ENCODE measurements around the gene PLK3. TPM values are rescaled to one million over a fixed set of nuclear protein-coding genes. Genes with fewer than 3 reads are reported as not detected.
A peak's percentile ranks its signal among the peaks of the same experiment; 100 is the strongest.
"Not testable (repeated sequence)": the region's sequence is repeated elsewhere in the genome, so short reads cannot be mapped to it uniquely, and the experiment has no call there.

The PLK3 gene
- total and polyA plus RNA-seq, 7 experiments from 2014 or later, result 30.5 to 456 (median 118) TPM

DNA sequence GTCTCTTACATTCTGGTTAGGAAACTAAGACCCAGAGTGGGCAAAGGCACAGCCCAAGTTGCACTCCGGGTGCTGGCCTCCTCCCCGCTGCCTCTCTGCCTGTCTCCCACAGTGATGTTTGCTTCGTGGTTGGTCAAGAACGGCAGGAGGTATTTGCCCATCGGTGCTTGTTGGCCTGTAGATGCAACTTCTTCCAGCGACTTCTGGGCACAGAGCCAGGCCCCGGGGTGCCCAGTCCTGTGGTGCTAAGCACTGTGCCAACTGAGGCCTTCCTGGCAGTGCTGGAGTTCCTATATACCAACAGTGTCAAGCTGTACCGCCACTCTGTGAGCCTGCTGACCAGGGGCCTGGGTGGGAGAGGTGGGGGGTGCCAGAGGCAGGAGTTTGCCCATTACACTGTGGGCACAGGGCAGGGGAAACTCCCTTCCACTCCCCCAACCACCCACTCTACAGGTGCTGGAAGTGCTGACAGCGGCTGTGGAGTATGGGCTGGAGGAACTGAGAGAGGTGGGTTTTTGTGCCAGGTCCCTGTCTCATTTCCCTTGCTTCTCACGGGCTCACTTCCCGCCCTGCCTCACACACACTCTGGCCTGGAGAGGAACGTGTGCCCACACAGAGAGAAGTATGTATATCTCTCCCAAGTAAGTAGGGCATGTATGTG is 10.1 kb downstream of the PLK3 start:
- ATAC-seq (no peak), DNase-seq (peak in 4 of 9 donors; percentile 17 to 55 (median 36))
- Histone ChIP-seq H3K27ac (ENCODE audit: low read depth, low read length) (peak overlapping the region; percentile 91), H3K36me3 (ENCODE audit: control insufficient read depth in 2 of 3, insufficient read depth in 3 of 3, low read length in 3 of 3) (peaks cover 0 to 15% (median 4%) of the 10 kb centered on the region in 3 experiments), H3K9me3 (ENCODE audit: control insufficient read depth in 2 of 3, low read length in 3 of 3) (no peaks in the 10 kb centered on the region), H3K4me3 (ENCODE audit: low read length) (peak overlapping the region; percentile 8), H3K4me1 (ENCODE audit: control insufficient read depth in 2 of 2, insufficient read depth in 2 of 2, low read length in 2 of 2) (peaks cover 61 to 70% of the 10 kb centered on the region in 2 donors), H3K27me3 (ENCODE audit: control insufficient read depth in 2 of 2, insufficient read depth in 2 of 2, low read length in 2 of 2) (no peaks in the 10 kb centered on the region)
- peaks cover 56 to 81% (median 73%) of the 10 kb centered on the region in 7 donors for H3K4me1 Mint-ChIP-seq
- peaks cover 0 to 8% (median 0%) of the 10 kb centered on the region in 11 donors for H3K9me3 Mint-ChIP-seq
- H3K36me3 Mint-ChIP-seq, result peaks cover 0 to 36% (median 11%) of the 10 kb centered on the region in 5 donors
- H3K4me3 Mint-ChIP-seq, result peak overlapping the region in 9 of 10 donors; percentile 74 to 90 (median 82)
- peaks cover 0 to 3% (median 0%) of the 10 kb centered on the region in 5 donors for H3K27me3 Mint-ChIP-seq
- intact Hi-C loops (cut with micrococcal nuclease), result no loop called here
- CTCF ChIA-PET, result interaction anchor here (0.6 to 3.4 kb wide), 7 partner anchors 8 to 201 kb away, joined by 3 to 34 read pairs (median 7); partner anchors contain the start of genes HECTD3, PLK3 and RPS8
- POLR2A ChIA-PET, result interaction anchor here (0.6 to 18.7 kb wide), 21 partner anchors 10 to 773 kb away, joined by 3 to 709 read pairs (median 5); partner anchors contain the start of genes BEST4, EIF2B3, HECTD3 and MUTYH
- peak overlapping the region; percentile 98 to 100 (median 99) for H3K27ac Mint-ChIP-seq

DNA sequence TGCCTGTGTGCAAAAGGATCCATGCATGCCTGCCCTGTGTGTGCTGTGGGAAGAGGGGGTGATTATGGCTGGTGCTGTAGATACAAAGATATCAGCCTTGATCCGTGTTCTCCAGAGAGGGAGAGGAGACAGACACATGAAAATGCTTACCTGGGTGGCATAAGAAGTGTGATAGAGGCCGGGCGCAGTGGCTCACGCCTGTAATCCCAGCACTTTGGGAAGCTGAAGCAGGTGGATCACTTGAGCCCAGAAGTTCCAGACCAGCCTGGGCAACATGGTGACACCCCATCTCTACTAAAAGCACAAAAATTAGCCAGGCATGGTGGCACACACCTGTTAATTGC is 10.6 kb downstream of the PLK3 start:
- H3K36me3 ChIP-seq (ENCODE audit: control insufficient read depth in 2 of 3, insufficient read depth in 3 of 3, low read length in 3 of 3); H3K9me3 ChIP-seq (ENCODE audit: control insufficient read depth in 2 of 3, low read length in 3 of 3); DNase-seq; intact Hi-C loops (cut with micrococcal nuclease); ATAC-seq; H3K9me3 Mint-ChIP-seq; H3K27me3 ChIP-seq (ENCODE audit: control insufficient read depth in 2 of 2, insufficient read depth in 2 of 2, low read length in 2 of 2); H3K27me3 Mint-ChIP-seq: not testable (repeated sequence)
- Histone ChIP-seq H3K4me1 (ENCODE audit: control insufficient read depth in 2 of 2, insufficient read depth in 2 of 2, low read length in 2 of 2) (peaks cover 61 to 70% of the 10 kb centered on the region in 2 donors), H3K4me3 (ENCODE audit: low read length) (peak overlapping the region; percentile 8), H3K27ac (ENCODE audit: low read depth, low read length) (peak overlapping the region; percentile 91)
- Mint-ChIP-seq H3K4me1 (peaks cover 59 to 84% (median 71%) of the 10 kb centered on the region in 7 donors), H3K27ac (peak overlapping the region; percentile 98 to 100 (median 99)), H3K36me3 (peaks cover 0 to 34% (median 6%) of the 10 kb centered on the region in 5 donors), H3K4me3 (peak overlapping the region in 9 of 10 donors; percentile 53 to 90 (median 79))
- ChIA-PET CTCF (interaction anchor here (0.6 to 3.4 kb wide), 3 partner anchors 10 to 200 kb away, joined by 3 to 25 read pairs (median 3); partner anchors contain the start of genes HECTD3 and PLK3), POLR2A (interaction anchor here (0.6 to 18.7 kb wide), 8 partner anchors 11 to 726 kb away, joined by 3 to 709 read pairs (median 22); partner anchors contain the start of genes BEST4, PLK3 and RPS8)

DNA sequence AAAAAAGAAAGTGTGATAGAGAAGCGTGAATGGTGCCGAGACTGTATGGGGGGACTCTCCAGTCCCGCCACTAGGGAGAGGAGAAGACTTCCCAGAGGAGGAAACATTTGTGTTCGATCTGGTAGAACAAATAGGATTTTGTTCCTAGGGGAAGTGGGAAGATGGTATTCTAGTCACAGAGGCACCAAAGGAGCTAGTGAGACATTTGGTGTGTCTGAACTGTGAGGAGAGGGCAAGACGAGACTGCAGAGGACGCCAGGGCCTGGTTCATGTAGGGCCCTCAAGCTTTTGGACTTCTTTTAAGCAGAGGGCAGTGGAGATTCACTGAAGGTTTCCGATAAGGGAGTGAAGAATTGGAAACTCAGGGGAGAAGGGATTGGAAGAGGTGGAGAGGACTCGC is 11.1 kb downstream of the PLK3 start:
- Histone ChIP-seq H3K27ac (ENCODE audit: low read depth, low read length) (peak overlapping the region; percentile 91), H3K4me1 (ENCODE audit: control insufficient read depth in 2 of 2, insufficient read depth in 2 of 2, low read length in 2 of 2) (peaks cover 61 to 70% of the 10 kb centered on the region in 2 donors), H3K4me3 (ENCODE audit: low read length) (no peak overlapping the region), H3K9me3 (ENCODE audit: control insufficient read depth in 2 of 3, low read length in 3 of 3) (no peaks in the 10 kb centered on the region), H3K27me3 (ENCODE audit: control insufficient read depth in 2 of 2, insufficient read depth in 2 of 2, low read length in 2 of 2) (no peaks in the 10 kb centered on the region), H3K36me3 (ENCODE audit: control insufficient read depth in 2 of 3, insufficient read depth in 3 of 3, low read length in 3 of 3) (peaks cover 0 to 7% (median 0%) of the 10 kb centered on the region in 3 experiments)
- ChIA-PET CTCF (interaction anchor here (0.9 to 1.3 kb wide), 2 partner anchors 26 to 82 kb away, joined by 3 read pairs; no protein-coding TSS in a partner anchor), POLR2A (interaction anchor here (0.7 to 18.7 kb wide), 9 partner anchors 11 to 726 kb away, joined by 3 to 709 read pairs (median 4); partner anchors contain the start of genes BEST4, EIF2B3 and PLK3)
- H3K36me3 Mint-ChIP-seq, result peaks cover 0 to 34% (median 5%) of the 10 kb centered on the region in 5 donors
- peak overlapping the region; percentile 98 to 100 (median 99) for H3K27ac Mint-ChIP-seq
- H3K9me3 Mint-ChIP-seq, result peaks cover 0 to 8% (median 0%) of the 10 kb centered on the region in 11 donors
- peak overlapping the region; percentile 44 to 90 (median 60) for H3K4me3 Mint-ChIP-seq
- peaks cover 0 to 3% (median 0%) of the 10 kb centered on the region in 5 donors for H3K27me3 Mint-ChIP-seq
- H3K4me1 Mint-ChIP-seq, result peaks cover 59 to 84% (median 70%) of the 10 kb centered on the region in 7 donors
- DNase-seq (no peak), ATAC-seq (no peak)
- intact Hi-C loops (cut with micrococcal nuclease), result no loop called here

DNA sequence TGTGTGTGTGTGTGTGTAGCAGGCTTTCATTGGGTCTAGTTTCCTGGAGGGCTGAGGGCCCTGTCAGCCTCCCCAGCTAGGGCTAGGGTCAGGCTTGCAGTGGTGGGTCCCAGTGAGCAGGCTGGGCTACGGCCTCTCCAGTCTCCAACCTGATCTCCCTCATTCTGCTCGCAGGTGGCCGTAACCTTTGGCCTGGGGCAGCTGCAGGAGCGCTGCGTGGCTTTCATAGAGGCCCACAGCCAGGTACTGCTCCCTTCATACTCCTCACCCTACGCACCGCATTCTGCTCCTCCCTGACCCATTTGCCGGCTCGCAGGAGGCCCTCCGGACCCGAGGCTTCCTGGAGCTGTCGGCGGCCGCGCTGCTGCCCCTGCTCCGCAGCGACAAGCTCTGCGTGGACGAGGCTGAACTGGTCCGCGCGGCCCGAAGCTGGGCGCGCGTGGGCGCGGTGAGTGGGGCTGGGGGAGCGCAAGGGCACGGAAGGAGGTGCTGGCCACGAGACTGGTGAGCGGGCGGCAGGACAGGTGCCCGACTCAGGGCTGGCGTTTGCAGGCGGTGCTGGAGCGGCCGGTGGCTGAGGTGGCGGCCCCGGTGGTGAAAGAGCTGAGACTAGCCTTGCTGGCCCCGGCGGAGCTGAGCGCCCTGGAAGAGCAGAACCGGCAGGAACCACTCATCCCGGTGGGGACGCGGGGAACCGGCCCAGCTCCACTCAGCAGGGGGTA is 12.8 kb downstream of the PLK3 start:
- no peak for ATAC-seq
- H3K4me1 ChIP-seq (ENCODE audit: control insufficient read depth in 2 of 2, insufficient read depth in 2 of 2, low read length in 2 of 2), result peaks cover 45 to 56% of the 10 kb centered on the region in 2 donors
- Mint-ChIP-seq H3K4me1 (peaks cover 52 to 77% (median 63%) of the 10 kb centered on the region in 7 donors), H3K27me3 (peaks cover 0 to 3% (median 0%) of the 10 kb centered on the region in 5 donors), H3K9me3 (peaks cover 0 to 8% (median 0%) of the 10 kb centered on the region in 11 donors), H3K27ac (peak overlapping the region in 8 of 9 donors; percentile 95 to 100 (median 99)), H3K4me3 (peak overlapping the region in 9 of 10 donors; percentile 45 to 94 (median 89)), H3K36me3 (peaks cover 0 to 29% (median 0%) of the 10 kb centered on the region in 5 donors)
- no peaks in the 10 kb centered on the region for H3K36me3 ChIP-seq (ENCODE audit: control insufficient read depth in 2 of 3, insufficient read depth in 3 of 3, low read length in 3 of 3)
- ChIA-PET CTCF (interaction anchor here (0.6 to 2.7 kb wide), 5 partner anchors 11 to 84 kb away, joined by 3 to 10 read pairs (median 3); partner anchors contain the start of gene PLK3), POLR2A (interaction anchor here (0.8 to 18.7 kb wide), 17 partner anchors 11 to 491 kb away, joined by 3 to 709 read pairs (median 4); partner anchors contain the start of genes HECTD3, PLK3, RNU5D-1 and RPS8)
- H3K27ac ChIP-seq (ENCODE audit: low read depth, low read length), result peak overlapping the region; percentile 81
- H3K9me3 ChIP-seq (ENCODE audit: control insufficient read depth in 2 of 3, low read length in 3 of 3), result no peaks in the 10 kb centered on the region
- no peak for DNase-seq
- no peaks in the 10 kb centered on the region for H3K27me3 ChIP-seq (ENCODE audit: control insufficient read depth in 2 of 2, insufficient read depth in 2 of 2, low read length in 2 of 2)
- intact Hi-C loops (cut with micrococcal nuclease), result no loop called here
- H3K4me3 ChIP-seq (ENCODE audit: low read length), result peak overlapping the region; percentile 66

DNA sequence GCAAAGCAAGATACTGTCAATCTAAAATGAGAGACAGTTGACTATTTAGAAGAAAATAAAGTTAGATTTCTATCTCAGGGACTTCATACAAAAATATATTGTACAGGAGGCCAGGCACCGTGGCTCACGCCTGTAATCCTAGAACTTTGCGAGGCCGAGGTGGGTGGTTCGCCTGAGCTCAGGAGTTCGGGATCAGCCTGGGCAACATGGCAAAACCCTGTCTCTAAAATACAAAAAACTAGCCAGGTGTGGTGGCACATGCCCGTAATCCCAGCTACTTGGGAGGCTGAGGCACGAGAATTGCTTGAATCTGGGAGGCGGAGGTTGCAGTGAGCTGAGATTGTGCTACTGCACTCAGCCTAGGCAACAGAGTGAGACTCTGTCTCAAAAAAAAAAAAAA is 15.7 kb downstream of the PLK3 start:
- Mint-ChIP-seq H3K4me1 (peaks cover 50 to 72% (median 60%) of the 10 kb centered on the region in 7 donors), H3K27ac (peak overlapping the region in 6 of 9 donors; percentile 20 to 97 (median 96)), H3K4me3 (peak overlapping the region in 3 of 10 donors; percentile 51 to 89 (median 89)), H3K36me3 (peaks cover 0 to 24% (median 0%) of the 10 kb centered on the region in 5 donors)
- ChIA-PET CTCF (interaction anchor here (0.7 kb wide), 1 partner anchor 9 kb away, joined by 4 read pairs; the partner anchor contains the start of gene DYNLT4), POLR2A (interaction anchor here (1.3 to 18.7 kb wide), 4 partner anchors 8 to 29 kb away, joined by 3 to 709 read pairs (median 161); partner anchors contain the start of gene PLK3)
- H3K36me3 ChIP-seq (ENCODE audit: control insufficient read depth in 2 of 3, insufficient read depth in 3 of 3, low read length in 3 of 3); H3K9me3 Mint-ChIP-seq; H3K27me3 Mint-ChIP-seq; H3K9me3 ChIP-seq (ENCODE audit: control insufficient read depth in 2 of 3, low read length in 3 of 3); H3K27me3 ChIP-seq (ENCODE audit: control insufficient read depth in 2 of 2, insufficient read depth in 2 of 2, low read length in 2 of 2); H3K4me3 ChIP-seq (ENCODE audit: low read length); intact Hi-C loops (cut with micrococcal nuclease); ATAC-seq; H3K27ac ChIP-seq (ENCODE audit: low read depth, low read length): not testable (repeated sequence)
- H3K4me1 ChIP-seq (ENCODE audit: control insufficient read depth in 2 of 2, insufficient read depth in 2 of 2, low read length in 2 of 2), result peaks cover 15 to 45% of the 10 kb centered on the region in 2 donors
- DNase-seq, result peak in 1 of 9 donors; percentile 4

Data from naive thymus-derived CD4-positive, alpha-beta T cell (primary cell).